Endothelial cell of umbilical vein (primary cell): ENCODE measurements around the gene PSMB7. TPM values are rescaled to one million over a fixed set of nuclear protein-coding genes. Genes with fewer than 3 reads are reported as not detected.

Source experiments
- BruUV-seq: library from RNA; stranded (reverse); fragments of 400-500 nt; replicated peaks from 2 replicates; lab custom pipeline; 2021; lab: Mats Ljungman, UMichigan
- CTCF ChIA-PET: fragments of 300-600, 350-600 bp; sonication (Branson Sonifier 250); formaldehyde crosslinking; loops from one replicate; lab custom pipeline; 2021; ENCODE audit warnings: antibody characterized with exemption, inconsistent platforms; lab: Charles Lee
- POLR2A ChIA-PET: fragments of 300-600, 350-600 bp; sonication (Branson Sonifier 250); formaldehyde crosslinking; loops from one replicate; lab custom pipeline; 2021; ENCODE audit warnings: antibody characterized with exemption, inconsistent platforms; lab: Charles Lee
- DNase-seq: peaks from one replicate; pipeline ENCODE4 v3.0.0-alpha.2; 2011; ENCODE audit warnings: low read depth, low spot score
- FAIRE-seq: peaks from 2 replicates; lab custom pipeline; 2011; peaks lifted over from hg19 to GRCh38; lab: Jason Lieb, UNC
- H2AFZ ChIP-seq: 2 replicates; pipeline ENCODE4 v1.6.0; 2012; ENCODE audit warnings: low read depth, low read length, control low read depth, inconsistent platforms
- H3K27ac ChIP-seq: 2 replicates; pipeline ENCODE4 v1.5.1; 2011; ENCODE audit warnings: low read depth, mild to moderate bottlenecking, control low read depth, low read length, moderate library complexity; ENCODE audit not compliant: insufficient read depth
- H3K27me3 ChIP-seq, 2 experiments: 2 replicates each; pipeline versions ENCODE4 v1.6.0 to v1.6.1; 2011; ENCODE audit warnings: low read length in 2 of 2, mixed read lengths in 1 of 2; ENCODE audit not compliant: control insufficient read depth in 2 of 2, insufficient read depth in 2 of 2
- H3K36me3 ChIP-seq, 2 experiments: 2 replicates in 1 of 2; 3 replicates in 1 of 2; pipeline ENCODE4 v1.5.1; 2011; ENCODE audit warnings: low read length in 2 of 2, mild to moderate bottlenecking in 1 of 2, moderate library complexity in 1 of 2; ENCODE audit not compliant: control insufficient read depth in 2 of 2, insufficient read depth in 2 of 2; ENCODE audit errors: extremely low read depth in 1 of 2
- H3K4me1 ChIP-seq: 3 replicates; pipeline ENCODE4 v1.5.1; 2011; ENCODE audit warnings: mild to moderate bottlenecking, low read length; ENCODE audit not compliant: control insufficient read depth, insufficient read depth; ENCODE audit errors: extremely low read depth
- H3K4me2 ChIP-seq: 2 replicates; pipeline ENCODE4 v1.6.1; 2011; ENCODE audit warnings: low read length, control low read depth, mixed read lengths; ENCODE audit not compliant: insufficient read depth
- H3K4me3 ChIP-seq, 3 experiments: fragments of 200-600 bp in 1 of 3; sonication (generic), shearing (Covaris generic) in 1 of 3; replicated peaks in 1 of 3; 2 replicates each; pipeline ENCODE4 v1.5.1; 2011 to 2016; ENCODE audit warnings: control low read depth in 3 of 3, low read length in 3 of 3, mild to moderate bottlenecking in 2 of 3, inconsistent platforms in 1 of 3, low read depth in 1 of 3, moderate library complexity in 1 of 3; ENCODE audit not compliant: insufficient read depth in 1 of 3
- H3K79me2 ChIP-seq: 2 replicates; pipeline ENCODE4 v1.6.0; 2012; ENCODE audit warnings: low read length, inconsistent platforms; ENCODE audit not compliant: control insufficient read depth, insufficient read depth
- H3K9ac ChIP-seq: replicated peaks from 2 replicates; pipeline ENCODE3; 2011; ENCODE audit warnings: low read length, control low read depth; ENCODE audit not compliant: insufficient read depth; ENCODE audit errors: extremely low read depth
- H3K9me1 ChIP-seq: replicated peaks from 3 replicates; pipeline ENCODE4 v1.6.0; 2011; ENCODE audit warnings: mild to moderate bottlenecking, low read length; ENCODE audit not compliant: control insufficient read depth, insufficient read depth; ENCODE audit errors: extremely low read depth
- H3K9me3 ChIP-seq: replicated peaks from 2 replicates; pipeline ENCODE4 v1.5.1; 2012; ENCODE audit warnings: low read length, inconsistent platforms; ENCODE audit not compliant: control insufficient read depth, insufficient read depth
- H4K20me1 ChIP-seq: replicated peaks from 2 replicates; pipeline ENCODE3; 2011; ENCODE audit warnings: mild to moderate bottlenecking, low read length; ENCODE audit not compliant: control insufficient read depth, insufficient read depth; ENCODE audit errors: extremely low read depth
- EZH2 ChIP-seq: IDR thresholded peaks from 2 replicates; pipeline ENCODE4 v1.6.1; 2012; ENCODE audit warnings: borderline replicate concordance, low read depth, mild to moderate bottlenecking, moderate library complexity, low read length, inconsistent platforms; ENCODE audit not compliant: severe bottlenecking
- FOS ChIP-seq: IDR thresholded peaks from 2 replicates; pipeline ENCODE4 v1.6.1; 2011; ENCODE audit warnings: mild to moderate bottlenecking, low read length, moderate library complexity, borderline replicate concordance; ENCODE audit not compliant: insufficient read depth
- GATA2 ChIP-seq: IDR thresholded peaks from 2 replicates; pipeline ENCODE4 v1.7.0; 2011; ENCODE audit warnings: low read depth, mild to moderate bottlenecking, moderate library complexity, mixed read lengths, low read length; ENCODE audit not compliant: insufficient read length, insufficient read depth
- JUN ChIP-seq: IDR thresholded peaks from 2 replicates; pipeline ENCODE4 v1.6.1; 2011; ENCODE audit warnings: borderline replicate concordance, low read depth; ENCODE audit not compliant: insufficient read length, insufficient read depth
- MYC ChIP-seq: IDR thresholded peaks from one replicate; pipeline ENCODE4 v1.6.1; 2011; ENCODE audit warnings: mild to moderate bottlenecking, low read depth, low read length
- POLR2A ChIP-seq: IDR thresholded peaks from 2 replicates; pipeline ENCODE4 v1.6.1; 2012; ENCODE audit warnings: low read depth, mild to moderate bottlenecking, control low read depth, low read length
- POLR2AphosphoS5 ChIP-seq: IDR thresholded peaks from 2 replicates; pipeline ENCODE4 v1.6.1; 2012; ENCODE audit warnings: low read depth, mild to moderate bottlenecking, control low read depth, low read length, moderate library complexity; ENCODE audit not compliant: insufficient read depth
- dilution Hi-C: fragments of 300-500 bp; cut with MboI; formaldehyde crosslinking; loops from one replicate; pipeline ENCODE4 v1.15.0; 2019; ENCODE audit warnings: low sequenced_read_pairs; ENCODE audit not compliant: extremely low pct_ligation_motif_present
- intact Hi-C: fragments of 100-400 bp; cut with micrococcal nuclease; formaldehyde crosslinking; loops from one replicate; pipeline ENCODE4 v1.10.0; 2022
- polyA plus RNA-seq, 4 experiments: library from polyadenylated mRNA; depleted of rRNA in 3 of 4; stranded (reverse) in 3 of 4; unstranded in 1 of 4; fragments of >200 nt; gene quantifications; 2 replicates each; pipeline versions ENCODE4 v1.2.1 to v1.2.3, GENCODE V29; 2011 to 2012; ENCODE audit warnings: missing spikeins in 1 of 4
- total RNA-seq: library from RNA; stranded (reverse); gene quantifications from 2 replicates; pipeline ENCODE4 v1.2.3, GENCODE V29; 2021
- TF ChIP-seq, protein P1 (sequence below), 2 donors: IDR thresholded peaks; 1 replicate in 1 of 2; 2 replicates in 1 of 2; pipeline ENCODE4 v1.5.1; 2011; ENCODE audit warnings: low read length in 2 of 2, mild to moderate bottlenecking in 2 of 2, moderate library complexity in 2 of 2, control low read depth in 1 of 2, inconsistent platforms in 1 of 2, low read depth in 1 of 2; ENCODE audit not compliant: insufficient read depth in 1 of 2; ENCODE audit errors: extremely low read depth in 1 of 2
- TF ChIP-seq, protein P2 (sequence below): IDR thresholded peaks from 2 replicates; pipeline ENCODE4 v1.6.1; 2011; ENCODE audit not compliant: insufficient read depth, insufficient read length

The PSMB7 gene
- total and polyA plus RNA-seq, 2 donors (not counting 3 experiments of a cell fraction or from before 2014, with no cell fraction given), result 227 to 366 TPM

DNA sequence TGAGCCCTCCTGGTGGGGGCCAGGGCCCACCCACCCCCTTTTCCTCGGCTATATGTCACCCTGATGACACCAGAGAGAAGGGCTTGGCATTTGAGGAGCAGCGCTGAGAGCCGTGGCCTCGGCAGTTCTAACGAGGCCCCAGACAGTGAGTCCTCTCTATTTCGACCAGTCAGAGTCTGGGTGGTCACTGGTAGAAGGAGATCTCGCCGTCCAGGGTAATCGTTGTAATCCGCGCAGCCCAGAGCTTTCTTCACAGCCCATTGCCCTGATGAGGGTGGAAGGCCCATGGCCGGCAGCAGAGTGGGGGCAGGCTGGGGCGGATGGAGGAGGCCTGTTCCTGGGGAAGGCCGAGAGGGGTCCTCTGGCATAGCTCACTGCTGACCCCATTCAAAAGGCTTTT lies 70.2 kb downstream of the PSMB7 start:
- Histone ChIP-seq H3K27ac (no peak overlapping the region), H3K9me1 (no peaks in the 10 kb centered on the region), H2AFZ (no peak overlapping the region), H3K79me2 (no peaks in the 10 kb centered on the region), H3K4me2 (no peak overlapping the region), H3K36me3 (peaks cover 3 to 54% of the 10 kb centered on the region in 2 experiments), H3K27me3 (no peaks in the 10 kb centered on the region), H3K9ac (no peak overlapping the region), H4K20me1 (no peaks in the 10 kb centered on the region), H3K9me3 (no peaks in the 10 kb centered on the region), H3K4me3 (no peak overlapping the region), H3K4me1 (no peaks in the 10 kb centered on the region)
- intact Hi-C loops, result no loop called here
- TF ChIP-seq FOS, result no peak
- no peak for TF ChIP-seq EZH2
- no peak for TF ChIP-seq MYC
- TF ChIP-seq, protein P1, sequence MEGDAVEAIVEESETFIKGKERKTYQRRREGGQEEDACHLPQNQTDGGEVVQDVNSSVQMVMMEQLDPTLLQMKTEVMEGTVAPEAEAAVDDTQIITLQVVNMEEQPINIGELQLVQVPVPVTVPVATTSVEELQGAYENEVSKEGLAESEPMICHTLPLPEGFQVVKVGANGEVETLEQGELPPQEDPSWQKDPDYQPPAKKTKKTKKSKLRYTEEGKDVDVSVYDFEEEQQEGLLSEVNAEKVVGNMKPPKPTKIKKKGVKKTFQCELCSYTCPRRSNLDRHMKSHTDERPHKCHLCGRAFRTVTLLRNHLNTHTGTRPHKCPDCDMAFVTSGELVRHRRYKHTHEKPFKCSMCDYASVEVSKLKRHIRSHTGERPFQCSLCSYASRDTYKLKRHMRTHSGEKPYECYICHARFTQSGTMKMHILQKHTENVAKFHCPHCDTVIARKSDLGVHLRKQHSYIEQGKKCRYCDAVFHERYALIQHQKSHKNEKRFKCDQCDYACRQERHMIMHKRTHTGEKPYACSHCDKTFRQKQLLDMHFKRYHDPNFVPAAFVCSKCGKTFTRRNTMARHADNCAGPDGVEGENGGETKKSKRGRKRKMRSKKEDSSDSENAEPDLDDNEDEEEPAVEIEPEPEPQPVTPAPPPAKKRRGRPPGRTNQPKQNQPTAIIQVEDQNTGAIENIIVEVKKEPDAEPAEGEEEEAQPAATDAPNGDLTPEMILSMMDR (IDR thresholded peaks at IDR 0.05; ENCODE audit: extremely low read depth in 1 of 2, insufficient read depth in 1 of 2, low read depth in 1 of 2, low read length in 2 of 2), result no peak
- TF ChIP-seq GATA2, result no peak
- TF ChIP-seq, protein P2, sequence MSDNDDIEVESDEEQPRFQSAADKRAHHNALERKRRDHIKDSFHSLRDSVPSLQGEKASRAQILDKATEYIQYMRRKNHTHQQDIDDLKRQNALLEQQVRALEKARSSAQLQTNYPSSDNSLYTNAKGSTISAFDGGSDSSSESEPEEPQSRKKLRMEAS, result no peak
- no peak for TF ChIP-seq POLR2AphosphoS5
- TF ChIP-seq JUN, result no peak
- TF ChIP-seq POLR2A, result no peak
- dilution Hi-C loops, result no loop called here
- no TSS peak for BruUV-seq
- CTCF ChIA-PET, result interaction anchor here (1.1 to 1.2 kb wide), 2 partner anchors 48 to 211 kb away, joined by 3 read pairs; no protein-coding TSS in a partner anchor
- no peak for DNase-seq
- no peak for FAIRE-seq
- POLR2A ChIA-PET, result no interaction called here
